Measurements from ENCODE around the gene WIPI1. TPM values are rescaled to one million over a fixed set of nuclear protein-coding genes. Genes with fewer than 3 reads are reported as not detected.

The WIPI1 gene
- total RNA-seq, 4 donors from 2014 or later: 71.4 to 131 (median 77.2) TPM

- Histone ChIP-seq H3K4me1 (peaks cover 0 to 35% (median 10%) of the 10 kb centered on the region in 4 donors), H3K27ac (no peak overlapping the region), H3K36me3 (no peaks in the 10 kb centered on the region), H3K27me3 (no peaks in the 10 kb centered on the region), H3K9me3 (no peaks in the 10 kb centered on the region), H3K4me3 (no peak overlapping the region)
- DNase-seq (ENCODE audit: low spot score in 2 of 2): no peak
- TF ChIP-seq EP300 (IDR thresholded peaks at IDR 0.05): no peak
- no peak for TF ChIP-seq POLR2A (IDR thresholded peaks at IDR 0.05)
- TF ChIP-seq CTCF (IDR thresholded peaks at IDR 0.05): no peak
- 68 to 76% methylated on average over 2 of the region's 2 CpGs for WGBS, 2 donors
These were observed 2.9 kb upstream of the WIPI1 start for GRCh38 chr17:68460146-68460545.

GRCh38 chr17:68459037-68459639, 1.8 kb upstream of the WIPI1 start:
- DNase-seq (ENCODE audit: low spot score in 2 of 2): no peak
- H3K9me3 ChIP-seq: no peaks in the 10 kb centered on the region
- WGBS, 2 donors: 61 to 71% methylated on average over 1 of the region's 1 CpG
- no peak for TF ChIP-seq EP300 (IDR thresholded peaks at IDR 0.05)
- TF ChIP-seq POLR2A (IDR thresholded peaks at IDR 0.05): no peak
- no peak for TF ChIP-seq CTCF (IDR thresholded peaks at IDR 0.05)
- H3K27ac ChIP-seq: peak overlapping the region in 1 of 4 donors; percentile 99
- no peaks in the 10 kb centered on the region for H3K27me3 ChIP-seq
- H3K4me3 ChIP-seq: no peak overlapping the region
- H3K4me1 ChIP-seq: peaks cover 0 to 45% (median 19%) of the 10 kb centered on the region in 4 donors
- H3K36me3 ChIP-seq: no peaks in the 10 kb centered on the region

GRCh38 chr17:68458260-68459036, 1.2 kb upstream of the WIPI1 start:
- Histone ChIP-seq H3K4me3 (peak overlapping the region; percentile 34 to 92 (median 47)), H3K4me1 (peaks cover 0 to 51% (median 24%) of the 10 kb centered on the region in 4 donors), H3K27me3 (no peaks in the 10 kb centered on the region), H3K9me3 (no peaks in the 10 kb centered on the region), H3K36me3 (no peaks in the 10 kb centered on the region), H3K27ac (peak overlapping the region; percentile 79 to 99 (median 84))
- TF ChIP-seq CTCF (IDR thresholded peaks at IDR 0.05) (no peak), EP300 (IDR thresholded peaks at IDR 0.05) (no peak), POLR2A (IDR thresholded peaks at IDR 0.05) (no peak)
- WGBS, 2 donors: 39 to 49% methylated on average over 12 of the region's 12 CpGs
- DNase-seq (ENCODE audit: low spot score in 2 of 2): no peak

GRCh38 chr17:68457539-68458259, 403 bp upstream of the WIPI1 start:
- Histone ChIP-seq H3K27ac (peak overlapping the region; percentile 79 to 99 (median 92)), H3K9me3 (no peaks in the 10 kb centered on the region), H3K27me3 (no peaks in the 10 kb centered on the region), H3K36me3 (no peaks in the 10 kb centered on the region), H3K4me3 (peak overlapping the region; percentile 34 to 94 (median 72)), H3K4me1 (peaks cover 0 to 49% (median 27%) of the 10 kb centered on the region in 4 donors)
- DNase-seq (ENCODE audit: low spot score in 2 of 2): peak; percentile 98 to 99
- peak; percentile 98 to 99 for TF ChIP-seq EP300 (IDR thresholded peaks at IDR 0.05)
- TF ChIP-seq CTCF (IDR thresholded peaks at IDR 0.05): peak in 2 of 5 experiments; percentile 48 to 61
- TF ChIP-seq POLR2A (IDR thresholded peaks at IDR 0.05): peak; percentile 98 to 99
- WGBS, 2 donors: 0 to 1% methylated on average over 14 to 18 of the region's 54 CpGs

Data from tibial nerve (tissue), 4 donors.